ENCODE measurements around the gene ANO4.

DNA sequence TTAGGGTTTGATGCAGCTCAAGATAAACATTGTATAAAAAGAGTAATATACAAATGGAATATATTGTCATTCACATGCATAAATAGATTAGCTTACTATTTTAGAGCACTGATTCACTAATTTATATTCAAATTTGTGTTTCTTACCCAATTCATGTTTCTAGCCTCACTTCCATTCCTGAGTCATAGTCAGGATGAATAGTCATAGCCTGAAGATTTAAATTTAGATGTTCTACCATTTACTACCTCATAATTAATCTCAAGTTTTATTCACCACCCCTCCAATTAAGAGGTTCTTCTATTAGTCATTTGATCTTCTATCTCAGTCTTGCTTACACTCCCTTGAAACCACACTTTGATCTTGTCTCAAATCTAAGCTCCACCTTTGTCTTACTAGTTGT lies 38.7 kb downstream of the ANO4 start:
- TF ChIP-seq, protein P1, sequence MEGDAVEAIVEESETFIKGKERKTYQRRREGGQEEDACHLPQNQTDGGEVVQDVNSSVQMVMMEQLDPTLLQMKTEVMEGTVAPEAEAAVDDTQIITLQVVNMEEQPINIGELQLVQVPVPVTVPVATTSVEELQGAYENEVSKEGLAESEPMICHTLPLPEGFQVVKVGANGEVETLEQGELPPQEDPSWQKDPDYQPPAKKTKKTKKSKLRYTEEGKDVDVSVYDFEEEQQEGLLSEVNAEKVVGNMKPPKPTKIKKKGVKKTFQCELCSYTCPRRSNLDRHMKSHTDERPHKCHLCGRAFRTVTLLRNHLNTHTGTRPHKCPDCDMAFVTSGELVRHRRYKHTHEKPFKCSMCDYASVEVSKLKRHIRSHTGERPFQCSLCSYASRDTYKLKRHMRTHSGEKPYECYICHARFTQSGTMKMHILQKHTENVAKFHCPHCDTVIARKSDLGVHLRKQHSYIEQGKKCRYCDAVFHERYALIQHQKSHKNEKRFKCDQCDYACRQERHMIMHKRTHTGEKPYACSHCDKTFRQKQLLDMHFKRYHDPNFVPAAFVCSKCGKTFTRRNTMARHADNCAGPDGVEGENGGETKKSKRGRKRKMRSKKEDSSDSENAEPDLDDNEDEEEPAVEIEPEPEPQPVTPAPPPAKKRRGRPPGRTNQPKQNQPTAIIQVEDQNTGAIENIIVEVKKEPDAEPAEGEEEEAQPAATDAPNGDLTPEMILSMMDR (conservative IDR thresholded peaks at IDR 0.05; ENCODE audit: low read length), result no peak
- TF ChIP-seq EZH2phosphoT487 (IDR thresholded peaks at IDR 0.05; ENCODE audit: borderline replicate concordance), result no peak
